ENCODE results near the gene TAF1C. TPM values are rescaled to one million over a fixed set of nuclear protein-coding genes. Genes with fewer than 3 reads are reported as not detected.

Gene TAF1C
- total and polyA plus RNA-seq, 10 of the 15 experiments (the other 5 are each of a cell fraction or from before 2014, with no cell fraction given), result 0.98 to 40.1 (median 15.4) TPM

- Histone ChIP-seq H3K4me1 (ENCODE audit: control insufficient read depth, insufficient read depth, low read length) (no peaks in the 10 kb centered on the region), H3K9ac (ENCODE audit: control insufficient read depth, insufficient read depth, low read length) (no peak within 1 kb of the TSS), H4K20me1 (ENCODE audit: control insufficient read depth, insufficient read depth) (no peaks in the 10 kb centered on the region), H3K9me3 (replicated peaks; ENCODE audit: control insufficient read depth, insufficient read depth, low read length) (no peaks in the 10 kb centered on the region), H3K36me3 (ENCODE audit: control insufficient read depth in 2 of 2, insufficient read depth in 2 of 2, low read length in 1 of 2) (no peaks in the 10 kb centered on the region), H3K4me3 (no peak within 1 kb of the TSS), H3K27ac (ENCODE audit: control insufficient read depth, insufficient read depth) (no peak within 1 kb of the TSS), H2AFZ (ENCODE audit: control insufficient read depth, low read depth, low read length) (no peak within 1 kb of the TSS), H3K27me3 (replicated peaks in 1 of 2; ENCODE audit: control insufficient read depth in 2 of 2, insufficient read depth in 2 of 2, low read length in 1 of 2) (no peaks in the 10 kb centered on the region), H3K79me2 (ENCODE audit: control insufficient read depth, insufficient read depth, low read length) (peaks cover 10% of the 10 kb centered on the region), H3K4me2 (ENCODE audit: control insufficient read depth, insufficient read depth) (no peak within 1 kb of the TSS)
- ChIA-PET SMC1A (ENCODE audit: uncharacterized antibody, unreplicated experiment) (no interaction called here), RAD21 (ENCODE audit: unreplicated experiment) (no interaction called here), CTCF (interaction anchor here (4.8 kb wide), 1 partner anchor 104 kb away, joined by 102 read pairs; no protein-coding TSS in a partner anchor), POLR2A (no interaction called here)
- 81% methylated on average over 38 of the region's 47 CpGs for WGBS (ENCODE audit: insufficient coverage, insufficient replicate concordance, low lambda C conversion rate, missing lambda C conversion rate)
- FAIRE-seq (no peak), DNase-seq (ENCODE audit: low read depth, low spot score) (no peak), ATAC-seq (no peak)
- in situ Hi-C loops (cut with MboI), result no loop called here
- BruUV-seq (replicated peaks), result no TSS peak
- intact Hi-C loops (cut with micrococcal nuclease; ENCODE audit: unreplicated experiment), result no loop called here
- TF ChIP-seq RUNX3 (IDR thresholded peaks at IDR 0.05; ENCODE audit: low read length) (no peak), USF1 (IDR thresholded peaks at IDR 0.05; ENCODE audit: borderline replicate concordance, extremely low read length, insufficient read depth, low read depth, low read length) (no peak), SP1 (IDR thresholded peaks at IDR 0.05; ENCODE audit: low read depth, low read length) (peak; percentile 49), FOXK2 (IDR thresholded peaks at IDR 0.05) (no peak), JUNB (IDR thresholded peaks at IDR 0.05) (no peak), ZNF592 (IDR thresholded peaks at IDR 0.05) (no peak), SRF (IDR thresholded peaks at IDR 0.05; ENCODE audit: low read depth in 2 of 2, low read length in 2 of 2) (no peak), NR2F1 (conservative IDR thresholded peaks at IDR 0.05) (no peak), POU2F2 (IDR thresholded peaks at IDR 0.05; ENCODE audit: borderline replicate concordance, low read depth, low read length) (no peak), NBN (IDR thresholded peaks at IDR 0.05) (no peak), SIX5 (IDR thresholded peaks at IDR 0.05; ENCODE audit: low read depth, low read length, severe bottlenecking) (no peak), RCOR1 (conservative IDR thresholded peaks at IDR 0.05; ENCODE audit: low read depth, low read length) (no peak), ATF2 (IDR thresholded peaks at IDR 0.05; ENCODE audit: low read length) (no peak), PKNOX1 (IDR thresholded peaks at IDR 0.05) (peak; percentile 88), E2F4 (IDR thresholded peaks at IDR 0.05; ENCODE audit: low read depth, low read length) (no peak)
Measured at GRCh38 chr16:84190731-84191388, 4.0 kb upstream of the TAF1C start, which contains the start of gene ADAD2. Gene ADAD2 (plus strand): TSS chr16:84191157. CDS start chr16:84191231, 74 bp downstream.
